ENCODE results near the gene WASF2. TPM values are rescaled to one million over a fixed set of nuclear protein-coding genes. Genes with fewer than 3 reads are reported as not detected.

The WASF2 gene
- total RNA-seq, 2 experiments from 2014 or later: 119 to 121 TPM

DNA sequence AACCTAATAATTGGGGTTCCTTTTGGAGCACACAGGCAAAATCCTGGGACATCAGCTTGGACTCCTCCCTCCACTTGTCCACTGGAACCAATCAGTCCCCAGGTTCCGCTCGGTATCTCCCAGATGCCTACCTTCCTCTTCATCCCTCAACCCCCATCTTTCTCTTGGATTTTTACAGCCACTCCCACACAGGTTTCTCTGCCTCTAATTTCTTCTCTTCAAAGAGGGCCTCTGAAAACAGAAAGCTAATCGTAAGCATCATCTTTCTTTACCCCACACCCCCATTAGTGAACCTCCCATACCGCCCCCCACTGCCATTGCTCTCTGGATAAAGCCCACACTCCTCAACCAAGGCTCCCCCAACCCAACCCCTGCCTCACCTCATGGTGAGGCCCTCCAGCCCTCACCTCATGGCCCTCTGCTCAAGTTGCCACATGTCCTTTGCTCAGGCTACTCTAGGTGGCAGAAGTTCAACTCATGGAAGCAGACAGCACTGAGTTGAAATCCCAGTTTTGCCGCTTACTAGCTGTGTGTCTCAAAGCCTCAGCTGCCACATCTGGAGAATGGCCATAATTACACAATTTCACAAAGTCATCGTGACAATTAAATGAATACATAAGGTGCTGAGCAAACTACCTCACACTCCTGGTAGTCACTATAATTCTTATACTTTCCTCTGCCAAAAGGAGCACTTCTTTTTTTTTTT, 18.1 kb upstream of the WASF2 start:
- H3K4me1 ChIP-seq (ENCODE audit: insufficient read depth, low read length): no peaks in the 10 kb centered on the region
- ATAC-seq (ENCODE audit: poor library complexity) (peak; percentile 46), DNase-seq (peak in 1 of 14 experiments; percentile 26)
- Mint-ChIP-seq H3K27ac (peak overlapping the region; percentile 43), H3K36me3 (ENCODE audit: low read depth) (no peaks in the 10 kb centered on the region), H3K27me3 (no peaks in the 10 kb centered on the region), H3K4me3 (no peak overlapping the region), H3K9me3 (no peaks in the 10 kb centered on the region), H3K4me1 (ENCODE audit: low read depth) (no peaks in the 10 kb centered on the region)
- TF ChIP-seq, protein P1, sequence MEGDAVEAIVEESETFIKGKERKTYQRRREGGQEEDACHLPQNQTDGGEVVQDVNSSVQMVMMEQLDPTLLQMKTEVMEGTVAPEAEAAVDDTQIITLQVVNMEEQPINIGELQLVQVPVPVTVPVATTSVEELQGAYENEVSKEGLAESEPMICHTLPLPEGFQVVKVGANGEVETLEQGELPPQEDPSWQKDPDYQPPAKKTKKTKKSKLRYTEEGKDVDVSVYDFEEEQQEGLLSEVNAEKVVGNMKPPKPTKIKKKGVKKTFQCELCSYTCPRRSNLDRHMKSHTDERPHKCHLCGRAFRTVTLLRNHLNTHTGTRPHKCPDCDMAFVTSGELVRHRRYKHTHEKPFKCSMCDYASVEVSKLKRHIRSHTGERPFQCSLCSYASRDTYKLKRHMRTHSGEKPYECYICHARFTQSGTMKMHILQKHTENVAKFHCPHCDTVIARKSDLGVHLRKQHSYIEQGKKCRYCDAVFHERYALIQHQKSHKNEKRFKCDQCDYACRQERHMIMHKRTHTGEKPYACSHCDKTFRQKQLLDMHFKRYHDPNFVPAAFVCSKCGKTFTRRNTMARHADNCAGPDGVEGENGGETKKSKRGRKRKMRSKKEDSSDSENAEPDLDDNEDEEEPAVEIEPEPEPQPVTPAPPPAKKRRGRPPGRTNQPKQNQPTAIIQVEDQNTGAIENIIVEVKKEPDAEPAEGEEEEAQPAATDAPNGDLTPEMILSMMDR (IDR thresholded peaks at IDR 0.05): no peak
- intact Hi-C loops (cut with DNase I, micrococcal nuclease): no loop called here
- ChIA-PET CTCF (interaction anchor here (0.6 kb wide), 1 partner anchor 39 kb away, joined by 3 read pairs; no protein-coding TSS in a partner anchor), POLR2A (interaction anchor here (0.6 kb wide), 1 partner anchor 89 kb away, joined by 3 read pairs; no protein-coding TSS in a partner anchor)
- no peak overlapping the region for H3K27ac ChIP-seq (ENCODE audit: low read depth in 1 of 2, low read length in 2 of 2)
- no peaks in the 10 kb centered on the region for H3K36me3 ChIP-seq (ENCODE audit: insufficient read depth, low read length)
- H3K4me3 ChIP-seq (ENCODE audit: low read length): no peak overlapping the region
- no peaks in the 10 kb centered on the region for H3K9me3 ChIP-seq (ENCODE audit: control insufficient read depth in 1 of 2, insufficient read depth in 1 of 2, low read length in 2 of 2)
- H3K27me3 ChIP-seq (ENCODE audit: control insufficient read depth in 1 of 2, insufficient read depth in 2 of 2, low read length in 2 of 2): no peaks in the 10 kb centered on the region

GRCh38 chr1:27506703-27507102, 16.7 kb upstream of the WASF2 start:
- Mint-ChIP-seq H3K4me1 (ENCODE audit: low read depth) (no peaks in the 10 kb centered on the region), H3K27ac (no peak overlapping the region), H3K27me3 (no peaks in the 10 kb centered on the region), H3K4me3 (no peak overlapping the region), H3K9me3 (no peaks in the 10 kb centered on the region), H3K36me3 (ENCODE audit: low read depth) (no peaks in the 10 kb centered on the region)
- ChIA-PET CTCF (no interaction called here), POLR2A (no interaction called here)
- no peaks in the 10 kb centered on the region for H3K4me1 ChIP-seq (ENCODE audit: insufficient read depth, low read length)
- H3K27ac ChIP-seq (ENCODE audit: low read depth in 1 of 2, low read length in 2 of 2): no peak overlapping the region
- TF ChIP-seq, protein P1 (IDR thresholded peaks at IDR 0.05): no peak
- DNase-seq (no peak), ATAC-seq (ENCODE audit: poor library complexity) (no peak)
- no peaks in the 10 kb centered on the region for H3K27me3 ChIP-seq (ENCODE audit: control insufficient read depth in 1 of 2, insufficient read depth in 2 of 2, low read length in 2 of 2)
- intact Hi-C loops (cut with DNase I, micrococcal nuclease): no loop called here
- H3K36me3 ChIP-seq (ENCODE audit: insufficient read depth, low read length): no peaks in the 10 kb centered on the region
- no peaks in the 10 kb centered on the region for H3K9me3 ChIP-seq (ENCODE audit: control insufficient read depth in 1 of 2, insufficient read depth in 1 of 2, low read length in 2 of 2)
- H3K4me3 ChIP-seq (ENCODE audit: low read length): no peak overlapping the region

GRCh38 chr1:27505420-27505680, 15.4 kb upstream of the WASF2 start:
- H3K9me3 ChIP-seq (ENCODE audit: control insufficient read depth in 1 of 2, insufficient read depth in 1 of 2, low read length in 2 of 2): no peaks in the 10 kb centered on the region
- H3K27me3 ChIP-seq (ENCODE audit: control insufficient read depth in 1 of 2, insufficient read depth in 2 of 2, low read length in 2 of 2): no peaks in the 10 kb centered on the region
- H3K4me3 Mint-ChIP-seq: no peak overlapping the region
- H3K27ac ChIP-seq (ENCODE audit: low read depth in 1 of 2, low read length in 2 of 2): no peak overlapping the region
- H3K4me3 ChIP-seq (ENCODE audit: low read length): no peak overlapping the region
- no peak for ATAC-seq (ENCODE audit: poor library complexity)
- no peaks in the 10 kb centered on the region for H3K9me3 Mint-ChIP-seq
- intact Hi-C loops (cut with DNase I, micrococcal nuclease): no loop called here
- no peak for DNase-seq
- no peaks in the 10 kb centered on the region for H3K4me1 ChIP-seq (ENCODE audit: insufficient read depth, low read length)
- no peaks in the 10 kb centered on the region for H3K4me1 Mint-ChIP-seq (ENCODE audit: low read depth)
- H3K27me3 Mint-ChIP-seq: no peaks in the 10 kb centered on the region
- H3K36me3 Mint-ChIP-seq (ENCODE audit: low read depth): no peaks in the 10 kb centered on the region
- H3K27ac Mint-ChIP-seq: no peak overlapping the region
- no peaks in the 10 kb centered on the region for H3K36me3 ChIP-seq (ENCODE audit: insufficient read depth, low read length)
- POLR2A ChIA-PET: no interaction called here
- CTCF ChIA-PET: no interaction called here
- TF ChIP-seq, protein P1 (IDR thresholded peaks at IDR 0.05): no peak

Measured in CD4-positive, alpha-beta T cell (primary cell).